Endothelial cell of umbilical vein (primary cell): Measurements from ENCODE around the gene TSPAN18. TPM values are rescaled to one million over a fixed set of nuclear protein-coding genes. Genes with fewer than 3 reads are reported as not detected.

Experiments used
- BruUV-seq: library from RNA; stranded (reverse); fragments of 400-500 nt; replicated peaks from 2 replicates; lab custom pipeline; 2021; lab: Mats Ljungman, UMichigan
- CTCF ChIA-PET: fragments of 300-600, 350-600 bp; sonication (Branson Sonifier 250); formaldehyde crosslinking; loops from one replicate; lab custom pipeline; 2021; ENCODE audit warnings: antibody characterized with exemption, inconsistent platforms; lab: Charles Lee
- POLR2A ChIA-PET: fragments of 300-600, 350-600 bp; sonication (Branson Sonifier 250); formaldehyde crosslinking; loops from one replicate; lab custom pipeline; 2021; ENCODE audit warnings: antibody characterized with exemption, inconsistent platforms; lab: Charles Lee
- DNase-seq: peaks from one replicate; pipeline ENCODE4 v3.0.0-alpha.2; 2011; ENCODE audit warnings: low read depth, low spot score
- FAIRE-seq: peaks from 2 replicates; lab custom pipeline; 2011; peaks lifted over from hg19 to GRCh38; lab: Jason Lieb, UNC
- H2AFZ ChIP-seq: 2 replicates; pipeline ENCODE4 v1.6.0; 2012; ENCODE audit warnings: low read depth, low read length, control low read depth, inconsistent platforms
- H3K27ac ChIP-seq: 2 replicates; pipeline ENCODE4 v1.5.1; 2011; ENCODE audit warnings: low read depth, mild to moderate bottlenecking, control low read depth, low read length, moderate library complexity; ENCODE audit not compliant: insufficient read depth
- H3K27me3 ChIP-seq, 2 experiments: 2 replicates each; pipeline versions ENCODE4 v1.6.0 to v1.6.1; 2011; ENCODE audit warnings: low read length in 2 of 2, mixed read lengths in 1 of 2; ENCODE audit not compliant: control insufficient read depth in 2 of 2, insufficient read depth in 2 of 2
- H3K36me3 ChIP-seq, 2 experiments: 2 replicates in 1 of 2; 3 replicates in 1 of 2; pipeline ENCODE4 v1.5.1; 2011; ENCODE audit warnings: low read length in 2 of 2, mild to moderate bottlenecking in 1 of 2, moderate library complexity in 1 of 2; ENCODE audit not compliant: control insufficient read depth in 2 of 2, insufficient read depth in 2 of 2; ENCODE audit errors: extremely low read depth in 1 of 2
- H3K4me1 ChIP-seq: 3 replicates; pipeline ENCODE4 v1.5.1; 2011; ENCODE audit warnings: mild to moderate bottlenecking, low read length; ENCODE audit not compliant: control insufficient read depth, insufficient read depth; ENCODE audit errors: extremely low read depth
- H3K4me2 ChIP-seq: 2 replicates; pipeline ENCODE4 v1.6.1; 2011; ENCODE audit warnings: low read length, control low read depth, mixed read lengths; ENCODE audit not compliant: insufficient read depth
- H3K4me3 ChIP-seq, 3 experiments: fragments of 200-600 bp in 1 of 3; sonication (generic), shearing (Covaris generic) in 1 of 3; replicated peaks in 1 of 3; 2 replicates each; pipeline ENCODE4 v1.5.1; 2011 to 2016; ENCODE audit warnings: control low read depth in 3 of 3, low read length in 3 of 3, mild to moderate bottlenecking in 2 of 3, inconsistent platforms in 1 of 3, low read depth in 1 of 3, moderate library complexity in 1 of 3; ENCODE audit not compliant: insufficient read depth in 1 of 3
- H3K79me2 ChIP-seq: 2 replicates; pipeline ENCODE4 v1.6.0; 2012; ENCODE audit warnings: low read length, inconsistent platforms; ENCODE audit not compliant: control insufficient read depth, insufficient read depth
- H3K9ac ChIP-seq: replicated peaks from 2 replicates; pipeline ENCODE3; 2011; ENCODE audit warnings: low read length, control low read depth; ENCODE audit not compliant: insufficient read depth; ENCODE audit errors: extremely low read depth
- H3K9me1 ChIP-seq: replicated peaks from 3 replicates; pipeline ENCODE4 v1.6.0; 2011; ENCODE audit warnings: mild to moderate bottlenecking, low read length; ENCODE audit not compliant: control insufficient read depth, insufficient read depth; ENCODE audit errors: extremely low read depth
- H3K9me3 ChIP-seq: replicated peaks from 2 replicates; pipeline ENCODE4 v1.5.1; 2012; ENCODE audit warnings: low read length, inconsistent platforms; ENCODE audit not compliant: control insufficient read depth, insufficient read depth
- H4K20me1 ChIP-seq: replicated peaks from 2 replicates; pipeline ENCODE3; 2011; ENCODE audit warnings: mild to moderate bottlenecking, low read length; ENCODE audit not compliant: control insufficient read depth, insufficient read depth; ENCODE audit errors: extremely low read depth
- EZH2 ChIP-seq: IDR thresholded peaks from 2 replicates; pipeline ENCODE4 v1.6.1; 2012; ENCODE audit warnings: borderline replicate concordance, low read depth, mild to moderate bottlenecking, moderate library complexity, low read length, inconsistent platforms; ENCODE audit not compliant: severe bottlenecking
- FOS ChIP-seq: IDR thresholded peaks from 2 replicates; pipeline ENCODE4 v1.6.1; 2011; ENCODE audit warnings: mild to moderate bottlenecking, low read length, moderate library complexity, borderline replicate concordance; ENCODE audit not compliant: insufficient read depth
- GATA2 ChIP-seq: IDR thresholded peaks from 2 replicates; pipeline ENCODE4 v1.7.0; 2011; ENCODE audit warnings: low read depth, mild to moderate bottlenecking, moderate library complexity, mixed read lengths, low read length; ENCODE audit not compliant: insufficient read length, insufficient read depth
- JUN ChIP-seq: IDR thresholded peaks from 2 replicates; pipeline ENCODE4 v1.6.1; 2011; ENCODE audit warnings: borderline replicate concordance, low read depth; ENCODE audit not compliant: insufficient read length, insufficient read depth
- MYC ChIP-seq: IDR thresholded peaks from one replicate; pipeline ENCODE4 v1.6.1; 2011; ENCODE audit warnings: mild to moderate bottlenecking, low read depth, low read length
- POLR2A ChIP-seq: IDR thresholded peaks from 2 replicates; pipeline ENCODE4 v1.6.1; 2012; ENCODE audit warnings: low read depth, mild to moderate bottlenecking, control low read depth, low read length
- POLR2AphosphoS5 ChIP-seq: IDR thresholded peaks from 2 replicates; pipeline ENCODE4 v1.6.1; 2012; ENCODE audit warnings: low read depth, mild to moderate bottlenecking, control low read depth, low read length, moderate library complexity; ENCODE audit not compliant: insufficient read depth
- dilution Hi-C: fragments of 300-500 bp; cut with MboI; formaldehyde crosslinking; loops from one replicate; pipeline ENCODE4 v1.15.0; 2019; ENCODE audit warnings: low sequenced_read_pairs; ENCODE audit not compliant: extremely low pct_ligation_motif_present
- intact Hi-C: fragments of 100-400 bp; cut with micrococcal nuclease; formaldehyde crosslinking; loops from one replicate; pipeline ENCODE4 v1.10.0; 2022
- polyA plus RNA-seq, 4 experiments: library from polyadenylated mRNA; depleted of rRNA in 3 of 4; stranded (reverse) in 3 of 4; unstranded in 1 of 4; fragments of >200 nt; gene quantifications; 2 replicates each; pipeline versions ENCODE4 v1.2.1 to v1.2.3, GENCODE V29; 2011 to 2012; ENCODE audit warnings: missing spikeins in 1 of 4
- total RNA-seq: library from RNA; stranded (reverse); gene quantifications from 2 replicates; pipeline ENCODE4 v1.2.3, GENCODE V29; 2021
- TF ChIP-seq, protein P1 (sequence below): IDR thresholded peaks from 2 replicates; pipeline ENCODE4 v1.6.1; 2011; ENCODE audit not compliant: insufficient read depth, insufficient read length
- TF ChIP-seq, protein P2 (sequence below), 2 donors: IDR thresholded peaks; 1 replicate in 1 of 2; 2 replicates in 1 of 2; pipeline ENCODE4 v1.5.1; 2011; ENCODE audit warnings: low read length in 2 of 2, mild to moderate bottlenecking in 2 of 2, moderate library complexity in 2 of 2, control low read depth in 1 of 2, inconsistent platforms in 1 of 2, low read depth in 1 of 2; ENCODE audit not compliant: insufficient read depth in 1 of 2; ENCODE audit errors: extremely low read depth in 1 of 2

The TSPAN18 gene
- total and polyA plus RNA-seq, 2 donors (not counting 3 experiments of a cell fraction or from before 2014, with no cell fraction given): 32.2 to 118 TPM

DNA sequence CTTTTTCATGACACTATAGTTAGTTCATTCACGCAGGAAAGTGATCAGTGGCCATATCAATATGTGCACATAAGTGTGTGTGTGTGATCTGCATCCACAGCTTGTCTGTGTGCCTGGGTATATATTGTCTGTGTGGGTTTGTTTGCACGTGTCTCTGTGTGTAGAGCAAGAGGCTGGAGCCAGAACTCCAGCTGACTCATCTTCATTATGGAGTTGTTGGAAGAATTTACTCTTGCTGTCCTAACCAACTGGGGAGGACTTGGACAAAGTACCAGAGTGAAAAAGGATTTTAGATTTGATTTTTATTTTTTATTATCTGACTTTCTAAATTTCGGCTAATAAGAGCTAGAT, 160.0 kb downstream of the TSPAN18 start:
- H3K4me2 ChIP-seq: no peak overlapping the region
- BruUV-seq: no TSS peak
- POLR2A ChIA-PET: no interaction called here

More for the DNA sequence above, 160.0 kb downstream of the TSPAN18 start:
- H3K9me1 ChIP-seq: no peaks in the 10 kb centered on the region
- FAIRE-seq: peak; percentile 61
- no peak overlapping the region for H3K27ac ChIP-seq
- H4K20me1 ChIP-seq: no peaks in the 10 kb centered on the region
- no peak overlapping the region for H3K9ac ChIP-seq
- no peaks in the 10 kb centered on the region for H3K79me2 ChIP-seq
- DNase-seq: peak; percentile 10
- TF ChIP-seq FOS (no peak), MYC (no peak), POLR2AphosphoS5 (no peak), POLR2A (no peak), JUN (no peak), GATA2 (no peak), EZH2 (no peak)
- TF ChIP-seq, protein P1, sequence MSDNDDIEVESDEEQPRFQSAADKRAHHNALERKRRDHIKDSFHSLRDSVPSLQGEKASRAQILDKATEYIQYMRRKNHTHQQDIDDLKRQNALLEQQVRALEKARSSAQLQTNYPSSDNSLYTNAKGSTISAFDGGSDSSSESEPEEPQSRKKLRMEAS: no peak
- TF ChIP-seq, protein P2, sequence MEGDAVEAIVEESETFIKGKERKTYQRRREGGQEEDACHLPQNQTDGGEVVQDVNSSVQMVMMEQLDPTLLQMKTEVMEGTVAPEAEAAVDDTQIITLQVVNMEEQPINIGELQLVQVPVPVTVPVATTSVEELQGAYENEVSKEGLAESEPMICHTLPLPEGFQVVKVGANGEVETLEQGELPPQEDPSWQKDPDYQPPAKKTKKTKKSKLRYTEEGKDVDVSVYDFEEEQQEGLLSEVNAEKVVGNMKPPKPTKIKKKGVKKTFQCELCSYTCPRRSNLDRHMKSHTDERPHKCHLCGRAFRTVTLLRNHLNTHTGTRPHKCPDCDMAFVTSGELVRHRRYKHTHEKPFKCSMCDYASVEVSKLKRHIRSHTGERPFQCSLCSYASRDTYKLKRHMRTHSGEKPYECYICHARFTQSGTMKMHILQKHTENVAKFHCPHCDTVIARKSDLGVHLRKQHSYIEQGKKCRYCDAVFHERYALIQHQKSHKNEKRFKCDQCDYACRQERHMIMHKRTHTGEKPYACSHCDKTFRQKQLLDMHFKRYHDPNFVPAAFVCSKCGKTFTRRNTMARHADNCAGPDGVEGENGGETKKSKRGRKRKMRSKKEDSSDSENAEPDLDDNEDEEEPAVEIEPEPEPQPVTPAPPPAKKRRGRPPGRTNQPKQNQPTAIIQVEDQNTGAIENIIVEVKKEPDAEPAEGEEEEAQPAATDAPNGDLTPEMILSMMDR (IDR thresholded peaks at IDR 0.05; ENCODE audit: extremely low read depth in 1 of 2, insufficient read depth in 1 of 2, low read depth in 1 of 2, low read length in 2 of 2): no peak
- CTCF ChIA-PET: interaction anchor here (0.6 to 2.9 kb wide), 8 partner anchors 11 to 672 kb away, joined by 3 to 13 read pairs (median 4); no protein-coding TSS in a partner anchor
- H3K27me3 ChIP-seq: no peaks in the 10 kb centered on the region
- H3K4me1 ChIP-seq: peaks cover 8% of the 10 kb centered on the region
- no peak overlapping the region for H3K4me3 ChIP-seq
- H3K36me3 ChIP-seq: no peaks in the 10 kb centered on the region
- intact Hi-C loops: no loop called here
- no peak overlapping the region for H2AFZ ChIP-seq
- dilution Hi-C loops: no loop called here
- H3K9me3 ChIP-seq: no peaks in the 10 kb centered on the region
